ENCODE results near the gene RPL36.

RPL36 gene

GRCh38 chr19:5690125-5690954 lies at the start of gene RPL36:
Gene RPL36 (plus strand): TSS chr19:5690295. CDS start chr19:5690508, 213 bp downstream.
- DNase-seq (ENCODE audit: low read depth in 1 of 2, low spot score in 1 of 2) = peak; percentile 94 to 96
- TF ChIP-seq JUND (IDR thresholded peaks at IDR 0.05; ENCODE audit: low read depth) = no peak
- in situ Hi-C loops (cut with HindIII; ENCODE audit: low pct_unique_long_range_greater_than_20kb, low sequenced_read_pairs) = no loop called here

GRCh38 chr19:5641171-5641570 lies 48.9 kb upstream of the RPL36 start:
- in situ Hi-C loops (cut with HindIII; ENCODE audit: low pct_unique_long_range_greater_than_20kb, low sequenced_read_pairs) = no loop called here

GRCh38 chr19:5642204-5642603 lies 47.9 kb upstream of the RPL36 start:
- in situ Hi-C loops (cut with HindIII; ENCODE audit: low pct_unique_long_range_greater_than_20kb, low sequenced_read_pairs) = no loop called here
- DNase-seq (ENCODE audit: low read depth in 1 of 2, low spot score in 1 of 2) = no peak
- TF ChIP-seq JUND (IDR thresholded peaks at IDR 0.05; ENCODE audit: low read depth) = no peak

More at GRCh38 chr19:5641171-5641570, 48.9 kb upstream of the RPL36 start:
- no peak for TF ChIP-seq JUND (IDR thresholded peaks at IDR 0.05; ENCODE audit: low read depth)
- no peak for DNase-seq (ENCODE audit: low read depth in 1 of 2, low spot score in 1 of 2)

GRCh38 chr19:5643060-5643459 lies 47.0 kb upstream of the RPL36 start:
- in situ Hi-C loops (cut with HindIII; ENCODE audit: low pct_unique_long_range_greater_than_20kb, low sequenced_read_pairs) = no loop called here
- DNase-seq (ENCODE audit: low read depth in 1 of 2, low spot score in 1 of 2) = no peak
- no peak for TF ChIP-seq JUND (IDR thresholded peaks at IDR 0.05; ENCODE audit: low read depth)

GRCh38 chr19:5644037-5644436 lies 46.1 kb upstream of the RPL36 start:
- in situ Hi-C loops (cut with HindIII; ENCODE audit: low pct_unique_long_range_greater_than_20kb, low sequenced_read_pairs) = no loop called here
- no peak for TF ChIP-seq JUND (IDR thresholded peaks at IDR 0.05; ENCODE audit: low read depth)
- no peak for DNase-seq (ENCODE audit: low read depth in 1 of 2, low spot score in 1 of 2)

- TF ChIP-seq JUND (IDR thresholded peaks at IDR 0.05; ENCODE audit: low read depth) = no peak
- in situ Hi-C loops (cut with HindIII; ENCODE audit: low pct_unique_long_range_greater_than_20kb, low sequenced_read_pairs) = no loop called here
- DNase-seq (ENCODE audit: low read depth in 1 of 2, low spot score in 1 of 2) = no peak
Measured at GRCh38 chr19:5645409-5645808, 44.7 kb upstream of the RPL36 start.

GRCh38 chr19:5646703-5647102 lies 43.4 kb upstream of the RPL36 start:
- no peak for TF ChIP-seq JUND (IDR thresholded peaks at IDR 0.05; ENCODE audit: low read depth)
- no peak for DNase-seq (ENCODE audit: low read depth in 1 of 2, low spot score in 1 of 2)
- in situ Hi-C loops (cut with HindIII; ENCODE audit: low pct_unique_long_range_greater_than_20kb, low sequenced_read_pairs) = no loop called here

- DNase-seq (ENCODE audit: low read depth in 1 of 2, low spot score in 1 of 2) = no peak
- in situ Hi-C loops (cut with HindIII; ENCODE audit: low pct_unique_long_range_greater_than_20kb, low sequenced_read_pairs) = no loop called here
- no peak for TF ChIP-seq JUND (IDR thresholded peaks at IDR 0.05; ENCODE audit: low read depth)
Measured at GRCh38 chr19:5648464-5648863, 41.6 kb upstream of the RPL36 start.

GRCh38 chr19:5651361-5651760 lies 38.7 kb upstream of the RPL36 start:
- no peak for DNase-seq (ENCODE audit: low read depth in 1 of 2, low spot score in 1 of 2)
- TF ChIP-seq JUND (IDR thresholded peaks at IDR 0.05; ENCODE audit: low read depth) = no peak
- in situ Hi-C loops (cut with HindIII; ENCODE audit: low pct_unique_long_range_greater_than_20kb, low sequenced_read_pairs) = no loop called here

GRCh38 chr19:5652261-5652660 lies 37.8 kb upstream of the RPL36 start:
- no peak for TF ChIP-seq JUND (IDR thresholded peaks at IDR 0.05; ENCODE audit: low read depth)
- in situ Hi-C loops (cut with HindIII; ENCODE audit: low pct_unique_long_range_greater_than_20kb, low sequenced_read_pairs) = no loop called here
- DNase-seq (ENCODE audit: low read depth in 1 of 2, low spot score in 1 of 2) = no peak

GRCh38 chr19:5654931-5655330 lies 35.2 kb upstream of the RPL36 start:
- TF ChIP-seq JUND (IDR thresholded peaks at IDR 0.05; ENCODE audit: low read depth) = no peak
- in situ Hi-C loops (cut with HindIII; ENCODE audit: low pct_unique_long_range_greater_than_20kb, low sequenced_read_pairs) = no loop called here

GRCh38 chr19:5655412-5655811 lies 34.7 kb upstream of the RPL36 start:
- in situ Hi-C loops (cut with HindIII; ENCODE audit: low pct_unique_long_range_greater_than_20kb, low sequenced_read_pairs) = no loop called here
- DNase-seq (ENCODE audit: low read depth in 1 of 2, low spot score in 1 of 2) = no peak
- no peak for TF ChIP-seq JUND (IDR thresholded peaks at IDR 0.05; ENCODE audit: low read depth)

More at GRCh38 chr19:5654931-5655330, 35.2 kb upstream of the RPL36 start:
- DNase-seq (ENCODE audit: low read depth in 1 of 2, low spot score in 1 of 2) = no peak

GRCh38 chr19:5661483-5661882 lies 28.6 kb upstream of the RPL36 start:
- TF ChIP-seq JUND (IDR thresholded peaks at IDR 0.05; ENCODE audit: low read depth) = no peak

GRCh38 chr19:5663904-5664303 lies 26.2 kb upstream of the RPL36 start:
- in situ Hi-C loops (cut with HindIII; ENCODE audit: low pct_unique_long_range_greater_than_20kb, low sequenced_read_pairs) = no loop called here
- no peak for TF ChIP-seq JUND (IDR thresholded peaks at IDR 0.05; ENCODE audit: low read depth)

More at GRCh38 chr19:5661483-5661882, 28.6 kb upstream of the RPL36 start:
- no peak for DNase-seq (ENCODE audit: low read depth in 1 of 2, low spot score in 1 of 2)
- in situ Hi-C loops (cut with HindIII; ENCODE audit: low pct_unique_long_range_greater_than_20kb, low sequenced_read_pairs) = no loop called here

More at GRCh38 chr19:5663904-5664303, 26.2 kb upstream of the RPL36 start:
- DNase-seq (ENCODE audit: low read depth in 1 of 2, low spot score in 1 of 2) = no peak

All from T47D (cell line).